Mesothelial cell of epicardium (in vitro differentiated cells): ENCODE measurements around the gene ZDHHC22. TPM values are rescaled to one million over a fixed set of nuclear protein-coding genes. Genes with fewer than 3 reads are reported as not detected.

ENCODE experiments used
- DNase-seq, 2 experiments: peaks; one replicate each; pipeline ENCODE4 v3.0.0; 2021; ENCODE audit warnings: low spot score in 2 of 2; ENCODE audit not compliant: unreplicated experiment in 2 of 2
- H3K27ac Mint-ChIP-seq: 2 replicates; pipeline ENCODE4 v1.8.0; 2021; ENCODE audit warnings: mixed read lengths
- H3K27me3 Mint-ChIP-seq: 2 replicates; pipeline ENCODE4 v1.8.0; 2021; ENCODE audit warnings: low read depth, mixed read lengths
- H3K36me3 Mint-ChIP-seq: 2 replicates; pipeline ENCODE4 v1.8.0; 2021; ENCODE audit warnings: mixed read lengths
- H3K4me1 Mint-ChIP-seq: 2 replicates; pipeline ENCODE4 v1.8.0; 2021; ENCODE audit warnings: mixed read lengths
- H3K4me3 Mint-ChIP-seq: 2 replicates; pipeline ENCODE4 v1.8.0; 2021; ENCODE audit warnings: mild to moderate bottlenecking, moderate library complexity, mixed read lengths
- H3K9me3 Mint-ChIP-seq: 2 replicates; pipeline ENCODE4 v1.8.0; 2021; ENCODE audit warnings: mixed read lengths
- CTCF ChIP-seq: fragments of 200-600 bp; sonication (generic); IDR thresholded peaks from one replicate; pipeline ENCODE4 v1.5.0; 2021; ENCODE audit warnings: antibody characterized with exemption; ENCODE audit not compliant: unreplicated experiment
- total RNA-seq: library from RNA; stranded (reverse); gene quantifications from 3 replicates; pipeline ENCODE4 v1.2.1, GENCODE V29; 2021

ZDHHC22 gene
- total RNA-seq, 1 donor from 2014 or later: not detected

- Mint-ChIP-seq H3K4me1 (peaks cover 48% of the 10 kb centered on the region), H3K36me3 (no peaks in the 10 kb centered on the region), H3K4me3 (no peak overlapping the region), H3K9me3 (no peaks in the 10 kb centered on the region), H3K27ac (peak overlapping the region; percentile 28), H3K27me3 (no peaks in the 10 kb centered on the region)
- no peak for DNase-seq
- TF ChIP-seq CTCF: no peak
Observed at GRCh38 chr14:77100961-77101360, 40.6 kb downstream of the ZDHHC22 start.

- no peak for DNase-seq
- no peak for TF ChIP-seq CTCF
- H3K27ac Mint-ChIP-seq: peak overlapping the region; percentile 94
- no peaks in the 10 kb centered on the region for H3K9me3 Mint-ChIP-seq
- H3K4me3 Mint-ChIP-seq: peak overlapping the region; percentile 96
- H3K27me3 Mint-ChIP-seq: no peaks in the 10 kb centered on the region
- peaks cover 54% of the 10 kb centered on the region for H3K4me1 Mint-ChIP-seq
- no peaks in the 10 kb centered on the region for H3K36me3 Mint-ChIP-seq
Observed at GRCh38 chr14:77099425-77100167, 42.0 kb downstream of the ZDHHC22 start.

GRCh38 chr14:77098529-77099353, 42.9 kb downstream of the ZDHHC22 start:
- no peaks in the 10 kb centered on the region for H3K27me3 Mint-ChIP-seq
- H3K9me3 Mint-ChIP-seq: no peaks in the 10 kb centered on the region
- H3K4me3 Mint-ChIP-seq: peak overlapping the region; percentile 96
- H3K27ac Mint-ChIP-seq: peak overlapping the region; percentile 94
- no peak for TF ChIP-seq CTCF
- peaks cover 51% of the 10 kb centered on the region for H3K4me1 Mint-ChIP-seq
- DNase-seq: peak; percentile 23 to 60
- no peaks in the 10 kb centered on the region for H3K36me3 Mint-ChIP-seq

- Mint-ChIP-seq H3K27ac (peak within 1 kb of the TSS; percentile 94), H3K36me3 (no peaks in the 10 kb centered on the region), H3K4me3 (peak within 1 kb of the TSS; percentile 96), H3K27me3 (no peaks in the 10 kb centered on the region), H3K4me1 (peaks cover 56% of the 10 kb centered on the region), H3K9me3 (no peaks in the 10 kb centered on the region)
- peak; percentile 99 for DNase-seq
- TF ChIP-seq CTCF: no peak
Observed at GRCh38 chr14:77097700-77098528, 43.7 kb downstream of the ZDHHC22 start, which contains the start of gene CIPC. CIPC (plus strand) TSS chr14:77098258; CDS start chr14:77105709, 7,451 bp downstream.

- no peaks in the 10 kb centered on the region for H3K27me3 Mint-ChIP-seq
- no peak for TF ChIP-seq CTCF
- peak overlapping the region; percentile 96 for H3K4me3 Mint-ChIP-seq
- DNase-seq: no peak
- peak overlapping the region; percentile 94 for H3K27ac Mint-ChIP-seq
- H3K36me3 Mint-ChIP-seq: no peaks in the 10 kb centered on the region
- H3K4me1 Mint-ChIP-seq: peaks cover 56% of the 10 kb centered on the region
- no peaks in the 10 kb centered on the region for H3K9me3 Mint-ChIP-seq
Observed at GRCh38 chr14:77097006-77097699, 44.4 kb downstream of the ZDHHC22 start.
